Measurements from ENCODE around the gene PHLDA1. TPM values are rescaled to one million over a fixed set of nuclear protein-coding genes. Genes with fewer than 3 reads are reported as not detected.

Gene PHLDA1
- total RNA-seq = 95.2 and 147 TPM in 2 replicates

DNA sequence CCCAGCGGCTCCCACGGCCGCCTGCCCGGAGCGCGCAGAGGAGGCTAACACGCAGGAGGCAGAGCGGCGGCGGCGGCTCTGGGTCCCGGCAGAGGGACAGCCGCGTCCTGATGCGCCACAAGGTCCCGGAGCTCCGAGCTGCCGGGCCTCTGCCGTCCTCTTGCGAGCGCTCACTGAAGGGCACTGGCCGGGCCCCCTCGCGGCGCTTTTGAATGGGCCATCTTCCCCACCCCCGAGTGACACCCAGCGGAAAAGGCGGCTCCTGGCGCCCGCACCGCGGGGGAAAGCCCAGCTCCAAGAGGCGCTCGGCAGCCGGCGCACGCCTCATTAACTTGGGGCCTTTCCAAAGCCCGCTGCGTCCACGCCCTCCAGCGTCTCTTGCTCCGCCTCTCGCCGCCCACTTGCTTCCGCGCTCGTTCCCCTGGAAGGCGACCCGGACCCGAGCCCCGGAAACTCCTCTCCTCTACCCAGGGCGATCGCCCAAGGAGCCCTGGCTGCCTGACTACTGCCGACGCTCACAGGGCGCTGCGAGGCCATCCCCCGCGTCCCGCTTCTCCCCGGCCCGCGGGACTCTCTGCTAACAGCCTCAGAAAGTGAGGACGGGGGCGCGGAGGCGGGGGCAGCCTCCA lies at the start of gene PHLDA1:
Gene PHLDA1 (minus strand): TSS at position 363 of the 629 bp plus-strand sequence.
- no peak for DNase-seq (ENCODE audit: extremely low read depth, low read depth, low spot score)

DNA sequence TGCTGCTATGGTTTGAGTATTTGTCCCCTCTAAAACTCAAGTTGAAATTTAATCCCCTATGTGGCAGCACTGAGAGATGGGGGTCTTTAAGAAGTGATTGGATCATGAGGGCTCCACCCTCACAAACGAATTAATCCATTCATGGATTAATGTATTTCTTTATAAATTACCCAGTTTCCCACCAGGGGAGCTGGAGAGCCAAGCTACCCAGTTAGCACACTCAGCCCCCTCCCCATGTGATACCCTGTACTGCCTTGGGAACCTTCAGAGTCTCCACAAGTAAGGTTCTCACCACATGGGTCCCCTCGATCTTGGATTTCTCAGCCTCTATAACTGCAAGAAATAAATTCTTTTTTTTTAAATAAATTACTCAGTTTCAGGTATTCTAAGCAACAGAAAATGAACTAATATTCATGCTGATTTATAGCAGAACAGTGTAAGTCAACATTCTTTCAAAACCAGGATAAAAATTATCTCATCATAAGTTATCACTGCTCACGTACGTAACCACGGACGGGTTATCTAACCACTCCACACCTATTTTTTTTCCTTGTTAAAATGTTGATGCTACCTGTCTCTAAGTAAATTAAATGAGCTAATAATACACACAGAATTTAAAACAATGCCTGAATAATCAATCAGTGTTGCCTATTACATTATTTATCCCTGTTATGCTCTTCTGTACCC lies 49.3 kb upstream of the PHLDA1 start:
- no peak for DNase-seq (ENCODE audit: extremely low read depth, low read depth, low spot score)

DNA sequence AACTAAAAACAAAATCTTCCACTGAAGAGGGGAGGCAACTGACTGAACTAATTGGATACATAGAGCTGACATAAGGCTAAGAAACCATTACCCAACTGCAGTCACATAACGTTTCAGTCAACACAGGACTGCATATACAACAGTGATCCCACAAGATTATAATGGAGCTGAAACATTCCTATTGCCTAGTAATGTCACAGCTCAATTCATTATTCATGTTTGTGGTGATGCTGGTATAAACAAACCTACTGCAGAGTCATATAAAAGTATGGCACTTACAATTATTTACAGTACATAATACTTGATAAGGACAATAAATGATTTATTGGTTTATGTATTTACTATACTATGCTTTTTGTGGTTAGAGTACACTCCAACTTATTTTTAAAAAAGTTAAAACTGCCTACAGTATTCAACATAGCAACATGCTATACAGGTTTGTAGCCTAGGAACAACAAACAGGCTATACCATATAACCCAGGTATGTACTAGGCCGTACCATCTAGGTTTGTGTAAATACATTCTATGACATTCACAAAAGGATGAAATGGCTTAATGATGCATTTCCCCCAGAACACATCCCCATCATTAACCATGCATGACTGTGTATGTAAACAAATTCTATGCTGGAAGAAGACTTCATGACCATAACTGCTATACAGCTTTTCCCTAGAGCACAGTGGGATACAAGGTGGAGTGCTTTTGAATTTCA lies 48.6 kb upstream of the PHLDA1 start:
- no peak for DNase-seq (ENCODE audit: extremely low read depth, low read depth, low spot score)

DNA sequence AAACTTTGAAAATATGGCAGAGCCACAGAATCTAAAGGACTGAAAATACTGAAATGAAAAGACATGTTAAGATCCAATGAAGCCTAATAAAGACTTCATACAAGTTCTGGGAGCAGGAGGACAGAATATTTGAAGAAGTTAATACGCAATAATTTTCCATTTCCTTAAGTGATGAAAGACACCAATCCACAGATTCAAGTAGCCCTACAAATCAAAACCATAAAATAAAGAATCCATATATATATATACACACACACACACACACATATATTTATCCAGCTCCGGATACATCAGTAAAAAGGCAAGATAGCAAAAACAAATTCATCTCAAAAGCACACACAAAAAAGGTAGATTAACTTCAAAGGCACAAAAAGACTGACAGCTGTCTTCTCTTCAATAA lies 47.2 kb upstream of the PHLDA1 start:
- DNase-seq (ENCODE audit: extremely low read depth, low read depth, low spot score) = no peak

DNA sequence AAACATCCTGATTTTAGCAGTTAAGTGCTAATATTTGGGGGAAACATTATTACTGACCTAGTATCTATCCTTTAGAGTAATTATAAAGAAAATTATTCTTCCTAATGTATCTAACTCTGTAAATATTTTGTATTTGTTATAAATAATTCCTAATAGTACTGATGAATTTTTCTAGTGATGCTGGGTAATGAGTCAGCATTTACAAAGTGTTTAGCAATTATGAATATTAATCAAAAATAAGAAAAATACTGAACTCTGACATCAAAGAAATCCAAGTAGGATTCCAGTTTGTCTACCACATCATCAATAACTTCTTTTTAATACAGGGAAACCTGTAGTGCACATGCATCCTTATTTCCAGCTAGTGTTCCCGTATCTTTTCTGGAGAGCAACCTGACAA lies 43.9 kb upstream of the PHLDA1 start:
- DNase-seq (ENCODE audit: extremely low read depth, low read depth, low spot score) = no peak

DNA sequence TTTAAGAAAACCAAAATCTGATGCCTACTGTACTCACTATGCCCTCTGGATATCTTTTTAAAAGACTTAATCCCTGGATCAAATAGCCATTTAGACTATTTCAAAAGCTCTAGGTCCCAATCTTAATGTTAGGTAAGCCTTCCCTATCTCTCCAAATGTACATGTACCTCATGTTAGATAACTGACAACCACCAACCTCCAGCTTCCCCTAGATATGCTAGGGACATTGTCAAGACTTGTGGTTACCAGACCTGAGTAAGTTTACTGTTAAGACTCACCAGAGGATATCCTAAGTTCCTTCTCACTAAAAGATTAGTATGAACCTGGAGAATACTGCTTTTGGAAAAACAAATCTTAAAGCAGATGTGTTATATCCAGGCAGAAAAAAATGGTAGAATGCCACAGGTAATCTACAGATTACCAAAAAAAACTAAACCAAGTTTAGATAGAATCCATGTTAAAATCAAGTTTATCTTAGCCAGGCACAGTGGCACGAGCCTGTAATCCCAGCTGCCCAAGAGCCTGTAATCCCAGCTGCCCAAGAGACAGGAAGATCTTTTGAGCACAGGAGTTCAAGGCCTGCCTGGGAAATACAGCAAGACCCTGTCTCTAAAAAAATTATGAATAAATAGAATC lies 43.2 kb upstream of the PHLDA1 start:
- no peak for DNase-seq (ENCODE audit: extremely low read depth, low read depth, low spot score)

DNA sequence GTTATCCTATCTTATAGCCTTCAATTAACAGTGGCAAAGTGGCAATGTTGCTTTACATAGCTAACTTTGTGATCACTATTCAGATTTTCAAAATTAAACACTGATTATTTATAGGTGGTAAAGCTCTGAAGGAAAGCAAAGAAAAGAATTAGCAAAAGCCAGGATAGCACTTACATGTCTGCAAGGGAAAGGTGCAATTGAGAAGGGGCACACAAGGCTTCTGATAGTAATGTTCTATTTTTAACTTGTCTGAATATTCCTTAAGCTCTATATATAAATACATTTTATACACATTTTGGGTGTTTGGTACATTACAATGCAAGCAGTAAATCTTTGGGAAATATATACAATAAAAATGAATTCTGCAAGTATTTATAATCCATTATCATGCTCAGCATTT lies 42.0 kb upstream of the PHLDA1 start:
- no peak for DNase-seq (ENCODE audit: extremely low read depth, low read depth, low spot score)

DNA sequence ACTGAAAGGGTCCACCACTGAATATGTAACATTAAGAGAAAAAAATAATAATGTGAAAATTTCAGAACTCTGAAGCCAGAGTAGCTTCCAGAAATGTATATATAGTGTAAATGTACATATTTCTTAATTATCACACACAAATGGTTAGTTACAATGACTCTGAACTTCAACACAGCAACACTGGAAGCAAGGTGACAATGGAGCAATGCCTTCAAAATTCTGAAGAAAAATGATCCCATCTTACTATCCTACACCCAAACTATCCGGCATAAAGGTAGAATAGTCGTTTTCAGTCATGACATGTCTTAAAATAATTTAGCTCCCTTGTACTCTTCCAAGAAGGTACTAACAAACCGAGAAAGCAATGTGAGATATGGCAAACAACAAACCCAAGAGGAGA lies 41.0 kb upstream of the PHLDA1 start:
- DNase-seq (ENCODE audit: extremely low read depth, low read depth, low spot score) = no peak

DNA sequence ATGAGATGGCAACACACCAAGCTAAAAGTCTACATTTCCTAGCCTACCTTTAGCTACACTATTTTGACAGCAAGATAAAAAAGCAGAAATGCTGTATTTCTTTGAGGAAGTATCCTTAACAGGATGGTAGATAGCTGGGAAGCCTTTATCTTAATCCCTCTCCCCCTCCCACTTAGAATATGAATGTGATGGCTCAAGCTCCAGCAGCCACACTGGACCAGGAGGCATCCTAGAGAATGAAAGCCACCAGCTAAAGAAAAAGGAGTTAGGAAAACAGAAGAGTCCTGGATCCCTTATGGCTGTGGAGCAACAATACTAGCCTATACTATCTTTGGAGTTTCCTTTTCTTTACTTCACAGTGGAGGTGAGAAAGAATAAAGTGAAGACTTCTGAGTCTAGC lies 37.8 kb upstream of the PHLDA1 start:
- no peak for DNase-seq (ENCODE audit: extremely low read depth, low read depth, low spot score)

DNA sequence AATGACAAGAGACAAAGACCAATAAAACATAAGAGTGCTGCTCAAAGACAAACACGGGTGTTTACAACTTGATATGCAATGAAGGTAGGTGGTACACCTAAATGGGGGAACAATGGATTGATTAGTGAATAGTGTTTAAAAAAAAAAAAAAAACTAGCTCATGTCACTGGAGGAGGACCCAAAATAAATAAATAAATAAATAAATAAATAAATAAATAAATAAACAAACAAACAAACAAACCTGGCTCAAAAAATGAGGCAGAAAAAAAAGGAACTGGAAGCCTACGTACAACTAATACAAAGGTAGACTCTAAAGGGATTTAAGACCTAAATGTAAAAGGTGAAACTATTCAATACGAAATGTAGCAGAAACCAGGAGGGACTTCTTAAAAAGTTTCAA lies 34.3 kb upstream of the PHLDA1 start:
- no peak for DNase-seq (ENCODE audit: extremely low read depth, low read depth, low spot score)

DNA sequence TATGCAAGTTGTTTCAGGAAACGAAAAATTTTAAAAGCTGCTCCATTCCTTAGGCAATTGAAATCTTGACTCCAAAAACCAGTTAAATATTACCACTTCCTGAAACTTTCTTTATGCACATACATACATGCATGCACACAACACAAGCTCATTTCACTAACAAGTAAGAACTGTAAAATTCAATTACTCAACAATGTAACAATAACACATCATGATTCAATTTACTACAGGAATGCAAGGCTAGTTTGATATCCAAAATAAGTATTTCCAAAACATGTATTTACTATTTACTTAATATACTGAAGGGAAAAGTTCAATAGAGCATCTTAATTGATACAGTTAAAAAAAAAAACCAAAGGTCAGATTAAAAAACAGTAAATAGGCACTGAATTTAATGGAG lies 33.3 kb upstream of the PHLDA1 start:
- no peak for DNase-seq (ENCODE audit: extremely low read depth, low read depth, low spot score)

DNA sequence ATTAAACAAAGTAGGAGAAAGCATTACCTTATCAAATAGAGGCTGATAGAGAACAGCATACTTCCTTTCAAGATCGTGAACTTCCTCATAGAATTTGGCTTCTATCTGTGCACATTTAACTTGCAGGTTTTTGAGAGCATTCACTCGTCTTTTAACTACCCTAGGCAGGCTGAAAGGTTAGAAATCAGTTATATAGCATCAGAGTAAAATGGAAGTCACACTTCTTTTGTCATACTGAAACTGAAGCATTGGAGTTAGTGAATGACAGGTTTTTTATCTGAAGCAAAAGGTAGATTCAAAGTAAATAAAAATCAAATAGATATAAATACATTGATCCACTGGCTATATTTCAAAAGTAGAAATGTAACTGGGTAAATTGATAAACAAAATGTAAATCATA lies 28.5 kb upstream of the PHLDA1 start:
- no peak for DNase-seq (ENCODE audit: extremely low read depth, low read depth, low spot score)

DNA sequence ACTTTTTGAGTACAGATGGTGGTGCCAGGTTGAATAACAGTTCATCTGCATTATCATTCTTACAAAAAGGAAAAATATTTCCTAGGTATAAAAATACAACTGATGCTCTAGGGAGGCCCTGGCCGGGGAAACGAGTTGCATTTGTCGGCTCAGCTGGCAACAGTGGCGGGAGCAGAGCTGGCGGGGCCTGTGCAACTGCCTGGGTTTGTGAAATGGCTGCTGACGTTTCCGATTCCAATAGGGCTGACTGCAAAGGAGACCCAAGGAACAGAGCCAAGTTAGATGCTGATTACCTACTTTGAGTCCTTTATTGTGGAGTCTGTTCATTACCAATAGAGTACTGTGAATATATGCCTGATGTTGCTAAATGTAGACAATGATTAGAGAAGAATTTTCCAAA lies 25.8 kb upstream of the PHLDA1 start:
- no peak for DNase-seq (ENCODE audit: extremely low read depth, low read depth, low spot score)

DNA sequence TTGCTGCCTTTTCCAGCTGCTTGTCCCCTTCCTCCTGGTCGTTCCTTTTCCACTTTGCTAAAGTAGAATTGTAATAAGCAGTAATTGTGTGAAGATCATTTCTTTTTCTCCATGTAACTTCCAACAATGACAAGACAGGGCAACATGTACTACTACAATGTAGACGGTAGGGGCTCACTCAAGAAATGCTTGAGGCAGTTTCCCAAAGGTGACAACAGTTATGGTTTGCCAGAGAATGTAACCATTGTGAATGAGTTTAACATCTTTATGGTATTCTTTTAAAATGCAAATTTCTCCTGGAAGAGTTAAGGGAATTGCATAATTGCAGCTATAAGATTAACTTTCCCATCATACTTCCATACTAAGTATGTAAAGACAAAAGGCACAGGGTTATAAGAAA lies 23.8 kb upstream of the PHLDA1 start:
- no peak for DNase-seq (ENCODE audit: extremely low read depth, low read depth, low spot score)

DNA sequence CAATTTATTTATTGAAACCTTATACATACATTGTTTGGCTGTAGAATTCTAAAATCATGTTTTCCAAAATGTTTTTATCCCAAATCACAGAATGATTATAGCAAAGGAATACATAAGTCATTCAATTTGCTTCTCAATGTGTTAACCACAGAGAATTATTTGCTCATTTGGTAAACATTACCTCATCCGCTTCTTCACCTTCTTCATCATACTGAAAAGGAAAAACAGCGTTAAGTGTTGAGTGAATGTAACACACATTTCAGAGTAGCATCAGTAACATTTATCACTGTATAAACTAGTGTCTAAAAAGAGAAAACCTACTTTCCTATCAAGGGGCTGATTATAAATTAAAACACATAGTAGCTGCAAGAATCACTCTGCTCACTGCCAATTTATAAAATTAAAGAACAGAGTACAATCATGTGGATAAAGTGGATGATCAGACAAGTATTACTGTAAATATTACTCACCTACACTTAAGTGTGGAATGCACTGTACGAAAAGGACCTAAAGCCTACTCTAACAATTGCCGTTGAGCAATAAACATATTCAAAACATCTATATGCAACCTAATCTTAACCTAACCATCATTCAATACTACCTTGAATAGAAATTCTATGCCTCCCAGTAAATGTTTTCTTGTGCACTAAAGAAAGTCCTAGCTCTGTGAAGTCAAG lies 18.1 kb upstream of the PHLDA1 start:
- DNase-seq (ENCODE audit: extremely low read depth, low read depth, low spot score) = no peak

DNA sequence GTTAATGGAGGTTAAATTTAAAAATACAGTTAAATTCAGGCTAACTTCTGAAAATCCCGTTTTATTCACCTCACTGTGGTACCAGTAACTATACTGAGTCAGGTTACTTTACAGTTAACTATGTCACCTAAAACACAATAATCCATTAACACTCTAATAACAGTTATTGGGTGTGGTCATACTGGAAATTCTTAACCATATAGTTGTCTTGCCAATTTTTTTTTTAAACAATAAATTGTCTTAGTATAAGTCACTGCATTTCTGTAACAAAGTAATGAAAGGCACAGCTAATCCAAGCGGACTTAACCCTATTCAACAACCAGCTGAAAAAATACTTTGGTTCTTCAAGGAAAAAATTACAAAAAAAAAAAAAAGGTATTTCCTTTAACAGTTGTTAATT lies 16.2 kb upstream of the PHLDA1 start:
- no peak for DNase-seq (ENCODE audit: extremely low read depth, low read depth, low spot score)

DNA sequence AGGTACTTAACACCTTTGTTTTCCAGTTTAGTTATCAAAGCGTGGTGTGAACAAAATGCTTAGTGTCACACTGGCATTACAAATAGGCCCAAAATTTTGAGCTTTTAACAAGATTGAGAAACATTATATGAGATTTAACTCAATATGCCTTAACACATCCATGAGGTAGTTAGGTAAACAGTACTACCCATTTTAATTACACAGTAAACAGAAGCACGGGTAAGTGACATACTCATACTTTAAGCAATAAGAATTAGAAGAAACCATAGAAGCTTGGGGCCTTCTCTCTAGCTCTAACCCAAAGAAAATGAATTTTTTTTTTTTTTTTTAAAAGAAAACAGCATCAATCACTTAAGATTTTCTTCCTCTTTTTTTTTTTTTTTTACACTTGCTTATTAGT lies 15.5 kb upstream of the PHLDA1 start:
- DNase-seq (ENCODE audit: extremely low read depth, low read depth, low spot score) = no peak

DNA sequence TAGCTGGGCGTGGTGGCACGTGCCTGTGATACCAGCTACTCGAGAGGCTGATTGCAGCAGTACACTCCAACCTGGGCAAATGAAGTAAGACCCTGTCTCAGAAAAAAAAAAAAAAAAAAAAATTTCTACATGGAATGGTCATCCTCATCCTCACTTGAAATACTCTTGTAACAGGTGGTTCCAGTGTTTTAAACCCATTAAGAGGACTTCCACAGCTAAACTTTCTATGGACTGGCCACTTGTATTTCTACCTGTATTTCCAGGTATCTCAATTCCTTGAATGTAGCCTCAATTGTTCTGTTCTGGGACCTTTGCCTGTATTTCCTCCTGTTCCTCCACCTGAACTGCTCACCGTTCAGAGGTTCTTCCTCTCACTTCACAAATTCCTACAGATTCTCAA lies 11.8 kb upstream of the PHLDA1 start:
- DNase-seq (ENCODE audit: extremely low read depth, low read depth, low spot score) = no peak

DNA sequence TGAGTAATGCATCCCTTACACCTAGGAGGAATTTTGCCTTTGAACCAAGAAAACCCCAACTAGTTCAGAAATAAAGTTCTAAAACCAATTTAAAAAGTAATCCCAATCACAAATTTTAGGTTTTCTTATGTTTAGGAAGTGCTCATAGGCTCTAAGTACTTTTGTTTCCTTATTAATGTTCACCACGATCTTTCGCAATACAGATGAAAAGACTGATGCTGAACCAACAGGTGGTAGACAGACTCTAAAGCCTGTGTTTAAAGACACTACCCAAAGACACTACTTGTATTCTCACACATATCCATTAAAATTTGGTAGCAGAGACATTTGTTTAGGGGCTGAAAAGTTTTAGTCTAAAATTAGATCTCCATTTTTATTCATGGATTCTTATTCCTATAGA lies 10.6 kb upstream of the PHLDA1 start:
- no peak for DNase-seq (ENCODE audit: extremely low read depth, low read depth, low spot score)

DNA sequence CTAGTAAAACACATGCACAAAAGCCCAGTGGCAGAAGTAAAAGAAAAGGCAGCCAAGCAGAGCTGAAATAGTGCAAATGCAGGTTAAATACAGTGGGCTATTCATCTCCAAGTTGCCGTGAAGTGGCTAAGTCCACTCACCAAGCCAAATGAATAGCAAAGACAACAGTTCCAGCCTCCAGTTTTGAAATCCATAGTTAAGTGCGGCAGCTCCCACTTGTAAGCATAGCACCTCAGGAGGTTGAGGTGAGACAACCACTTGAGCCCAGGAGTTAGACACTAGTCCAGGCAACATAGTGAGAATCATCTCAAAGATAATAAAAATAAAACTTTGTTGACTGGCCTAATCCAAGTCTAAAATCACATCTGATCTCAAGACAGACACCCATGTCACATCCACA lies 9.8 kb upstream of the PHLDA1 start:
- DNase-seq (ENCODE audit: extremely low read depth, low read depth, low spot score) = no peak

DNA sequence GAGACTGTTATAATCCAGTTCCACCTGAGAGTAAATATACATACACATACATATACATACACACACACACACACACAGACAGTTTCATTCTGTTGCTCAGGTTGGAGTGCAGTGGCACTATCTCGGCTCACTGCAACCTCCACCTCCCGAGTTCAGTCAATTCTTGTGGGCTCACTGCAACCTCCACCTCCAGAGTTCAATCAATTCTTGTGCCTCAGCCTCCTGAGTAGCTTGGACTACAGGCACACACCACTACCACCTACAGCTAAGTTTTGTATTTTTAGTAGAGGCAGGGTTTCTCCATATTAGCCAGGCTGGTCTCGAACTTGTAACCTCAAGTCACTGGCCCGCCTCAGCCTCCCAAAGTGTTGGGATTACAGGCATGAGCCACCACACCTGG lies 8.9 kb upstream of the PHLDA1 start:
- DNase-seq (ENCODE audit: extremely low read depth, low read depth, low spot score) = no peak
